ENCODE data around the gene GNG14.

DNA sequence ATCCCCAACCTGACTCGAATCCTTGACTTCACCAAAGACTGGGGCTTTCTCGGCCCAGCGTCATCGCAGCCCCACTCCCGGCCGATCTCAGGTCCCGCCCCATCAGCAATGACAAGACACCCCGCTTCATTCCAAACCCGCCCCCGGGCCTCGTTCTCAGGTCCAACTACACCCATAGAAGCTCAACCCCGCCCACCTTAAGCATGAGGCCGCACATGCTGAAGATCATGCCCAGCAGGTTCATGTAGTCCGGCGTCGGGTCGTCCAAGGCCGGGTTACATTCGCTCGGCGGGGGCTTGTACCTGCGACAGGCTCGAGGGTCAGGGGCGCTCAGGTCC is 18.9 kb upstream of the GNG14 start:
- TF ChIP-seq POLR2AphosphoS5 (IDR thresholded peaks at IDR 0.05; ENCODE audit: low read depth, low read length) (no peak), SIN3A (IDR thresholded peaks at IDR 0.05; ENCODE audit: borderline replicate concordance, insufficient read depth, low read length) (no peak)
- TF ChIP-seq, protein P1, sequence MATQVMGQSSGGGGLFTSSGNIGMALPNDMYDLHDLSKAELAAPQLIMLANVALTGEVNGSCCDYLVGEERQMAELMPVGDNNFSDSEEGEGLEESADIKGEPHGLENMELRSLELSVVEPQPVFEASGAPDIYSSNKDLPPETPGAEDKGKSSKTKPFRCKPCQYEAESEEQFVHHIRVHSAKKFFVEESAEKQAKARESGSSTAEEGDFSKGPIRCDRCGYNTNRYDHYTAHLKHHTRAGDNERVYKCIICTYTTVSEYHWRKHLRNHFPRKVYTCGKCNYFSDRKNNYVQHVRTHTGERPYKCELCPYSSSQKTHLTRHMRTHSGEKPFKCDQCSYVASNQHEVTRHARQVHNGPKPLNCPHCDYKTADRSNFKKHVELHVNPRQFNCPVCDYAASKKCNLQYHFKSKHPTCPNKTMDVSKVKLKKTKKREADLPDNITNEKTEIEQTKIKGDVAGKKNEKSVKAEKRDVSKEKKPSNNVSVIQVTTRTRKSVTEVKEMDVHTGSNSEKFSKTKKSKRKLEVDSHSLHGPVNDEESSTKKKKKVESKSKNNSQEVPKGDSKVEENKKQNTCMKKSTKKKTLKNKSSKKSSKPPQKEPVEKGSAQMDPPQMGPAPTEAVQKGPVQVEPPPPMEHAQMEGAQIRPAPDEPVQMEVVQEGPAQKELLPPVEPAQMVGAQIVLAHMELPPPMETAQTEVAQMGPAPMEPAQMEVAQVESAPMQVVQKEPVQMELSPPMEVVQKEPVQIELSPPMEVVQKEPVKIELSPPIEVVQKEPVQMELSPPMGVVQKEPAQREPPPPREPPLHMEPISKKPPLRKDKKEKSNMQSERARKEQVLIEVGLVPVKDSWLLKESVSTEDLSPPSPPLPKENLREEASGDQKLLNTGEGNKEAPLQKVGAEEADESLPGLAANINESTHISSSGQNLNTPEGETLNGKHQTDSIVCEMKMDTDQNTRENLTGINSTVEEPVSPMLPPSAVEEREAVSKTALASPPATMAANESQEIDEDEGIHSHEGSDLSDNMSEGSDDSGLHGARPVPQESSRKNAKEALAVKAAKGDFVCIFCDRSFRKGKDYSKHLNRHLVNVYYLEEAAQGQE (IDR thresholded peaks at IDR 0.05; ENCODE audit: insufficient read depth in 1 of 2, low read depth in 2 of 2, low read length in 2 of 2): no peak

Data from PFSK-1 (cell line).